ENCODE measurements around the gene PAQR8.

PAQR8 gene

GRCh38 chr6:52374247-52374646 lies 12.3 kb downstream of the PAQR8 start:
- no peak overlapping the region for H3K9ac ChIP-seq (ENCODE audit: low read depth, low read length)
- H3K27me3 ChIP-seq (ENCODE audit: insufficient read depth, low read length, poor library complexity): no peaks in the 10 kb centered on the region
- no peak for DNase-seq
- H3K4me1 ChIP-seq (ENCODE audit: insufficient read depth, low read length): no peaks in the 10 kb centered on the region
- H3K27ac ChIP-seq (ENCODE audit: low read length): no peak overlapping the region
- peaks cover 15% of the 10 kb centered on the region; the same call in 1 of the 2 replicates for H3K36me3 ChIP-seq (ENCODE audit: insufficient read depth, low read length)
- TF ChIP-seq EZH2 (IDR thresholded peaks at IDR 0.05; ENCODE audit: borderline replicate concordance, low read depth, low read length, severe bottlenecking) (no peak), CTCF (IDR thresholded peaks at IDR 0.05; ENCODE audit: borderline replicate concordance, extremely low read depth, low read length, poor library complexity, severe bottlenecking) (no peak)
- no peaks in the 10 kb centered on the region for H4K20me1 ChIP-seq (ENCODE audit: insufficient read depth, low read length)
- ATAC-seq (ENCODE audit: insufficient read depth, low read depth): no peak
- no peak overlapping the region for H3K4me2 ChIP-seq (ENCODE audit: insufficient read depth, low read length)
- no peak overlapping the region for H3K4me3 ChIP-seq (ENCODE audit: low read depth in 1 of 2, low read length in 2 of 2)
- no peak overlapping the region for H2AFZ ChIP-seq (ENCODE audit: low read depth, low read length)
- peaks cover 2% of the 10 kb centered on the region for H3K9me3 ChIP-seq (ENCODE audit: insufficient read depth, low read length, severe bottlenecking)
- H3K79me2 ChIP-seq (ENCODE audit: insufficient read depth, low read length): peaks cover 15% of the 10 kb centered on the region

GRCh38 chr6:52375780-52376556 lies 14.0 kb downstream of the PAQR8 start:
- no peaks in the 10 kb centered on the region for H3K4me1 ChIP-seq (ENCODE audit: insufficient read depth, low read length)
- no peak overlapping the region for H3K4me2 ChIP-seq (ENCODE audit: insufficient read depth, low read length)
- peaks cover 10% of the 10 kb centered on the region for H3K79me2 ChIP-seq (ENCODE audit: insufficient read depth, low read length)
- TF ChIP-seq CTCF (IDR thresholded peaks at IDR 0.05; ENCODE audit: borderline replicate concordance, extremely low read depth, low read length, poor library complexity, severe bottlenecking) (no peak), EZH2 (IDR thresholded peaks at IDR 0.05; ENCODE audit: borderline replicate concordance, low read depth, low read length, severe bottlenecking) (no peak)
- no peak overlapping the region for H3K27ac ChIP-seq (ENCODE audit: low read length)
- no peak overlapping the region for H3K4me3 ChIP-seq (ENCODE audit: low read depth in 1 of 2, low read length in 2 of 2)
- DNase-seq (no peak), ATAC-seq (ENCODE audit: insufficient read depth, low read depth) (peak; percentile 68; the same call in 2 of the 3 replicates)
- H4K20me1 ChIP-seq (ENCODE audit: insufficient read depth, low read length): no peaks in the 10 kb centered on the region
- no peaks in the 10 kb centered on the region for H3K27me3 ChIP-seq (ENCODE audit: insufficient read depth, low read length, poor library complexity)
- H3K9me3 ChIP-seq (ENCODE audit: insufficient read depth, low read length, severe bottlenecking): peaks cover 2% of the 10 kb centered on the region
- H2AFZ ChIP-seq (ENCODE audit: low read depth, low read length): no peak overlapping the region
- peaks cover 16% of the 10 kb centered on the region; the same call in 1 of the 2 replicates for H3K36me3 ChIP-seq (ENCODE audit: insufficient read depth, low read length)
- no peak overlapping the region for H3K9ac ChIP-seq (ENCODE audit: low read depth, low read length)

GRCh38 chr6:52376763-52377162 lies 14.8 kb downstream of the PAQR8 start:
- no peaks in the 10 kb centered on the region for H3K27me3 ChIP-seq (ENCODE audit: insufficient read depth, low read length, poor library complexity)
- H3K4me3 ChIP-seq (ENCODE audit: low read depth in 1 of 2, low read length in 2 of 2): no peak overlapping the region
- H3K4me2 ChIP-seq (ENCODE audit: insufficient read depth, low read length): no peak overlapping the region
- TF ChIP-seq EZH2 (IDR thresholded peaks at IDR 0.05; ENCODE audit: borderline replicate concordance, low read depth, low read length, severe bottlenecking) (no peak), CTCF (IDR thresholded peaks at IDR 0.05; ENCODE audit: borderline replicate concordance, extremely low read depth, low read length, poor library complexity, severe bottlenecking) (no peak)
- H3K9me3 ChIP-seq (ENCODE audit: insufficient read depth, low read length, severe bottlenecking): peaks cover 2% of the 10 kb centered on the region
- no peak for ATAC-seq (ENCODE audit: insufficient read depth, low read depth)
- no peak overlapping the region for H3K9ac ChIP-seq (ENCODE audit: low read depth, low read length)
- H3K79me2 ChIP-seq (ENCODE audit: insufficient read depth, low read length): peaks cover 10% of the 10 kb centered on the region
- no peaks in the 10 kb centered on the region for H3K4me1 ChIP-seq (ENCODE audit: insufficient read depth, low read length)
- H2AFZ ChIP-seq (ENCODE audit: low read depth, low read length): no peak overlapping the region
- H3K36me3 ChIP-seq (ENCODE audit: insufficient read depth, low read length): peaks cover 13% of the 10 kb centered on the region; the same call in 1 of the 2 replicates
- DNase-seq: no peak
- H3K27ac ChIP-seq (ENCODE audit: low read length): no peak overlapping the region
- no peaks in the 10 kb centered on the region for H4K20me1 ChIP-seq (ENCODE audit: insufficient read depth, low read length)

Measured in DND-41 (cell line).